ENCODE results near the gene LARP6.

The LARP6 gene

GRCh38 chr15:70856177-70856883, 2.4 kb upstream of the LARP6 start:
- no peak for TF ChIP-seq CTCF (IDR thresholded peaks at IDR 0.05)

GRCh38 chr15:70855764-70856163, 1.8 kb upstream of the LARP6 start:
- TF ChIP-seq CTCF (IDR thresholded peaks at IDR 0.05), result no peak

GRCh38 chr15:70854666-70854976, 664 bp upstream of the LARP6 start:
- no peak for TF ChIP-seq CTCF (IDR thresholded peaks at IDR 0.05)

- TF ChIP-seq CTCF (IDR thresholded peaks at IDR 0.05), result no peak
Observed at GRCh38 chr15:70853318-70853972, 512 bp downstream of the LARP6 start.

- no peak for TF ChIP-seq CTCF (IDR thresholded peaks at IDR 0.05)
Observed at GRCh38 chr15:70852501-70853317, 1.2 kb downstream of the LARP6 start.

GRCh38 chr15:70851889-70852288, 2.1 kb downstream of the LARP6 start:
- no peak for TF ChIP-seq CTCF (IDR thresholded peaks at IDR 0.05)

- TF ChIP-seq CTCF (IDR thresholded peaks at IDR 0.05), result no peak
Observed at GRCh38 chr15:70845602-70846360, 8.2 kb downstream of the LARP6 start.
